Right forelimb (tissue), 1 donor: ENCODE results near the gene B3GAT2.
A peak's percentile ranks its signal among the peaks of the same experiment; 100 is the strongest.
"Not testable (repeated sequence)": the region's sequence is repeated elsewhere in the genome, so short reads cannot be mapped to it uniquely, and the experiment has no call there.

ENCODE experiments used
- DNase-seq: peaks from one replicate; pipeline ENCODE4 v3.0.0-alpha.2; 2018

The B3GAT2 gene, protein sequence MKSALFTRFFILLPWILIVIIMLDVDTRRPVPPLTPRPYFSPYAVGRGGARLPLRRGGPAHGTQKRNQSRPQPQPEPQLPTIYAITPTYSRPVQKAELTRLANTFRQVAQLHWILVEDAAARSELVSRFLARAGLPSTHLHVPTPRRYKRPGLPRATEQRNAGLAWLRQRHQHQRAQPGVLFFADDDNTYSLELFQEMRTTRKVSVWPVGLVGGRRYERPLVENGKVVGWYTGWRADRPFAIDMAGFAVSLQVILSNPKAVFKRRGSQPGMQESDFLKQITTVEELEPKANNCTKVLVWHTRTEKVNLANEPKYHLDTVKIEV

GRCh38 chr6:70956451-70957283 lies at the start of gene B3GAT2:
TSS of gene B3GAT2 (minus strand) at chr6:70957060. CDS start at chr6:70956429, 631 bp downstream.
- peak; percentile 73 for DNase-seq

DNA sequence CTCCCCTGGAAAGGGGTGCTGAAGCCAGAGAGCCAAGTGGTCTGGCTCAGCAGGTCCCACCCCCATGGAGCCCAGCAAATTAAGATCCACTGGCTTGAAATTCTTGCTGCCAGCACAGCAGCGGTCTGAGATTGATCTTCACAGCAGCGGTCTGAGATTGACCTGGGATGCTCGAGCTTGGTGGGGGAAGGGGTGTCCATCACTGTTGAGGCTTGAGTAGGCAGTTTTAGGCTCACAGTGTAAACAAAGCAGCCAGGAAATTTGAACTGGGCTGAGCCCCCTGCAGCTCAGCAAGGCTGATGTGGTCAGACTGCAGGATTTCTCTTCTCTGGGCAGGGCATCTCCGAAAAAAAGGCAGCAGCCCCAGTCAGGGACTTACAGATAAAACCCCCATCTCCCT lies 41.3 kb upstream of the B3GAT2 start:
- DNase-seq = no peak

DNA sequence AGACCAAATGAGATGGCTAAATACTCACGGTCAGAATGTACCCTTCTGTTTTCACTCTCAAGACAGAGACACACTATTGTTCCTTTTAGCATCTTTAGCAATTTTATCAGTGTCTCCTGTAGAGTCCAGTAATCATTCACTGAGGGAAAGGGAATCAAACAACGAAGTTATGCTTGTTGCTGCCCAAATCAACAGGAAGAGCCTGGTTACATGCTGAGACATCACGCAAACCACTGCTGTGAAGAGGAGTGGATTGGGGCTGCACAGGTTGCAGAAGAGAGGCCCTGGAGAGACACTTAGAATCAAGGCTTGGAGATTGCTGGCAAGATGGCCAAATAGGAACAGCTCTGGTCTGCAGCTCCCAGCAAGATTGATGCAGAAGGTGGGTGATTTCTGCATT lies 40.5 kb upstream of the B3GAT2 start:
- DNase-seq = no peak

- no peak for DNase-seq
These were observed 39.2 kb upstream of the B3GAT2 start for GRCh38 chr6:70996106-70996505.

- DNase-seq = no peak
These were observed 38.6 kb upstream of the B3GAT2 start for GRCh38 chr6:70995411-70995810.

DNA sequence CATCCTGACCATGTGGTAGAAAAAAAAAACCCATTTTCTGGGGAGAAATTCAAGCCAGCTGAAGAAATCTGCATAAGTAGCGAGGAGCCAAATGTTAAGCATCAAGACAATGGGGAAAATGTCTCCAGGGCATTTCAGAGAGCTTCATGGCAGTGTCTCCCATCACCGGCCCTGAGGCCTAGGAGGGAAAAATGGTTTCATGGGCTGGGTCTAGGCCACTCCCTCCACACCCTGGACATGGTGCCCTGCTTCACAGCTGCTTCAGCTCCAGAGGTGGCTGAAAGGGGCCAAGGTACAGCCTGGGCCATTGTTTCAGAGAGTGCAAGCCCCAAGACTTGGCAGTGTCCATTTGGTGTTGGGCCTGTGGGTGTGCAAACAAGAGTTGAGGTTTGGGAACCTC lies 34.4 kb upstream of the B3GAT2 start:
- DNase-seq = no peak

DNA sequence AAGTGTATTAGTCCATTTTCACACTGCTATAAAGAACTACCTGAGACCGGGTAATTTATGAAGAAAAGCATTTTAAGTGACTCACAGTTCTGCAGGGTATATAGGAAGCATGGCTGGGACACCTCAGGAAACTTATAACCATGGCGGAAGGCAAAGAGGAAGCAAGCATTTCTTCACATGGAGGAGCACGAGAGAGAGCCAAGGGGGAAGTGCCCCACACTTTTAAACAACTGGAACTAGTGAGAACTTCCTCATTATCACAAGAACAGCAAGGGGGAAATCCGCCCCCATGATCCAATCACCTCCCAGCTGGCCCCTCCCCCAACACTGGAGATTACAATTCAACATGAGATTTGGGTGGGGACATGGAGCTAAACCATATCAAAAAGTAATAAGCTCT lies 28.3 kb upstream of the B3GAT2 start:
- DNase-seq = no peak

- no peak for DNase-seq
These were observed 25.9 kb upstream of the B3GAT2 start for GRCh38 chr6:70982747-70983146.

DNA sequence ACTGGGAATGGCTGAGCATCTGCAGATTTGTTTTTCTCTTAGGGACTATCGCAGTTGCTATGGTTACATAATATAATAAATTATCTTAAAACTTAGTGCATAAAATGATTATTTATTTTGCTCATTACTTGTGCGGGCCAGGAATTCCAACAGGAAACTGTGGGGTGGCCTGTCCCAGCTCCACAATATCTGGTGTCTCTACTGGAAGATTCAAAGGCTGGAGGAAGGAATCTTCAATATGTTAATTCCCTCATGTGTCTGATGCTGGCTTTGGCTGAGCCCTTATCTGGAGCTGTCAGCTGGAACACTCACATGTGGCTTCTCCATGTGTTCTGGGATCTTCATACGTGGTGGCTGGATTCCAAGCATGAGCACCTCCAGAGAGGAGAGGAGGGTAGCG lies 23.9 kb upstream of the B3GAT2 start:
- DNase-seq = peak; percentile 50

DNA sequence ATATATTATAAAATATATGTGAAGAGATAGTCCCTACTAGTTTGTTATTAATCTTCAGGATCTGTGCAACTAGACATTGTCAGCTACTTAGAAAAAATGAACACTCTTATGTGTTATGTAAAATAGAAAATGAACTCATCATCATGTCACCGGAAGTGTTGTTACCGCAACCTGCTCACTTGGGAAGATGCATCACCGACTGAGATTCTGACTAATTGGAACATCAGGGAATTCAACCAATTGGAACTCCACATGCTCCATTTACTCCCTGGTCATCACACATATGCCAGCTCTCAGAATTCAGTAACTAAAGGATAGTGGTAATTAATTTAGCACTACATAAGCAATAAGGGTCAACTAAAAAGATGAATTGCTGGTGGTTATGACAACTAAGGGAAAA lies 16.7 kb upstream of the B3GAT2 start:
- no peak for DNase-seq

DNA sequence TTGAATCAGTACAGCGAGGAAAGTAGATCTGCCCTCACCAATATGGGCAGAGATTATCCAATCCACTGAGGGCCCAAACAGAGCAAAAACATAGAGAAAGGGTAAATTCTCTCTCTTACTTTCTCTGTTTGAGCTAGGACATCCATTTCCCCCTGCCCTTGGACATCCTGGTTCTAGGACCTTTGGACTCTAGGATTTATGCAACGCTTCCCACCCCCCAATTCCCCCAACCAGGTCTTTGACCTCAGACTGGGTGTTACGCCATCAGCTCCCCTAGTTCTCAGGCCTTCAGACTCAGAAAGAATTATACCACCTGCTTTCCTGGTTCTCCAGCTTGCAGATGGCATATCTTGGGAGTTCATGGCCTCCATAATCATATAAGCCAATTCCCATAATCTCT lies 10.2 kb upstream of the B3GAT2 start:
- no peak for DNase-seq

DNA sequence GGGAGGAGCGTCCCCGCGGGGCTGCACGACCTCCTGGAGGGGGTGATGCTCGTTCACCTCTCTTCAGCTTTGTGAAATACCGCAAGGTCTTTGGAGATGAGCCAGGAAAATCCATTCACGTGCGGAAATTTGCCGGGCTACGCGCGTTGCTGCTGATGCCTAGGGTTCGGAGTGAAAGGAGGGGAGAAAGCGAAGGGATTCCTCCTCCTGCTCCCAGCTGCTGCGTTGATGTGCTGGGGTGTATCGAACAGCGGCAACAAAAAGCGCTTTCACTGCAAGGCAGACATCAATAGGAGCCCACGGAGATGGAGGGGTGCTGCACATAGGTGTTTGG lies 391 bp upstream of the B3GAT2 start:
- DNase-seq = no peak

- DNase-seq = no peak
These were observed 739 bp downstream of the B3GAT2 start for GRCh38 chr6:70956191-70956450.

- peak; percentile 91 for DNase-seq
These were observed 1.2 kb downstream of the B3GAT2 start for GRCh38 chr6:70955441-70956190.

GRCh38 chr6:70954750-70955149 lies 2.1 kb downstream of the B3GAT2 start:
- DNase-seq = no peak

DNA sequence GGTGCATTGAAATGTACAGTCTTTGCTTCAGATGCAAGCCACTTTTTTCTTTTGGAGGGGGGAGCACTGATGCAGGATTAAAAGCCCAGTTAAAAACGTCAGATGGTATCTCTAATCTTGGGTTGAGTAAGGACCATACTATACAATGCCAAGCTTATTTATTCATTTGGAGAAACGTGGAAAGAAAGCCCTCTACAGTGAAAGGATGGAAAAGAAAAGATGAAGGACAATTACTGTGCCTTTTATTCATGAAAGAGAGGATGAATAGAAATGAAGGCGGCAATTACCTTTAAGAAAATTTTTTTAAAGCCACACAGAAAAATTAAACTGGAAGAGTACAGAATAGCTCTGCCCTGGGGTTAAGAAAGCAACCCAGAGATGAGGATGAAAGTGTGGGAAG lies 2.7 kb downstream of the B3GAT2 start:
- DNase-seq = no peak

GRCh38 chr6:70952608-70953165 lies 4.2 kb downstream of the B3GAT2 start:
- DNase-seq = no peak

- DNase-seq = not testable (repeated sequence)
These were observed 12.5 kb downstream of the B3GAT2 start for GRCh38 chr6:70944321-70944720.

DNA sequence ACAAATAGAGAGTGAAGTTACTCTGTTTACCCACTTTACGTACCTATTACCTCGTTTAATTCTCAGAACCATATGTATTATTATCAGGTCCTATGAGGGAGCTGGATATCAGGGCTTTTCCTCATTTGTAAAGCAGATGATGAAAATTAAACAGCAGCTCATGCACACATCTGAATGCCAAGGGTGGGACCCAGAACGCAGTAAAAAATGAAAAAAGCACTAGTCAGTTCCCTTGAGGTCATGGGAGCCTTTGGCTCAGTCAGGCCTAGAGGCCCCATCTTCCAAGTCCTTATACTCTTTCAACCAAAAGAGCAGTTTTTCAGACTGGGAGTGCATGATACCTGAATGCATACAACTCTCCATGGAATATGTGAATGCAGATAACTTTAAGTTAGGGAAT lies 23.0 kb downstream of the B3GAT2 start:
- DNase-seq = no peak

DNA sequence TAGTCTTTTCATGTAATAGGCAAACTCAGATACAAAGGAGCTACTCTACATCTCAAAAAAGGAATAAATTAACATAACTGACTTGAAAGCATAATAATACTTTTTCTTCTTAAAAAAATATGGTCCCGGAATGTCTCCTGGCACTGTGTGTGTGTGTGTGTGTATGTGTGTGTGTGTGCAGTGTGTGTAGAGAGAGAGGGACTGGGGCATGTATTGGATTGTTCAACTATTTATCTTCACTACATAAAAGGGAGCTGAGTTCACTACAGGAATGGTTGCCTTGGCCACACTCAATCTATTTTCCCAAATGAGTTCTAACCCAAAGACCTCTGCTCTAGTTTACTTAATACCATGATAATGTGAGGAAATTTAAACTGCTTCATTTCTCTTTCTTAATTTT lies 51.1 kb downstream of the B3GAT2 start:
- DNase-seq = no peak

GRCh38 chr6:70903665-70904452 lies 53.0 kb downstream of the B3GAT2 start:
- no peak for DNase-seq

- DNase-seq = no peak
These were observed 55.5 kb downstream of the B3GAT2 start for GRCh38 chr6:70901324-70901723.

DNA sequence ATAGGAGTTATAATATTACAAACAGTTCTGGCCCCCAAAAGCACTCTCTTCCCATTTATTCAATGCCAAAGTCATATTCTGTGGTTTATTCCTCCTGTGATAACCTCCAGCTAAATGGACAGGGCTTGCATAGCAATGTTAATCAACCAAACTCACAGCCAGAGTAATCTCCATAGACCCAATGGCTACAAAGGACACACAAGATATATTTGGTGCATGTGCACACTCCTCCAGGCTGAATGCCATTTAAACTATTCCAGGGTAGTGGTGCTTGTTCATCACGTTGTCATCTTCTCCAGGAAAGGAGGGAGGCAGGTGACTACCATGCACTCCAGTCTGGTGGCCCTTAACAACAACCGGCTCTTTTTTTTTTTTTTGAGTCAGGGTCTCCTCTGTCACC lies 56.8 kb downstream of the B3GAT2 start:
- DNase-seq = no peak
